Measurements from ENCODE around the gene CREB1.

Gene CREB1

DNA sequence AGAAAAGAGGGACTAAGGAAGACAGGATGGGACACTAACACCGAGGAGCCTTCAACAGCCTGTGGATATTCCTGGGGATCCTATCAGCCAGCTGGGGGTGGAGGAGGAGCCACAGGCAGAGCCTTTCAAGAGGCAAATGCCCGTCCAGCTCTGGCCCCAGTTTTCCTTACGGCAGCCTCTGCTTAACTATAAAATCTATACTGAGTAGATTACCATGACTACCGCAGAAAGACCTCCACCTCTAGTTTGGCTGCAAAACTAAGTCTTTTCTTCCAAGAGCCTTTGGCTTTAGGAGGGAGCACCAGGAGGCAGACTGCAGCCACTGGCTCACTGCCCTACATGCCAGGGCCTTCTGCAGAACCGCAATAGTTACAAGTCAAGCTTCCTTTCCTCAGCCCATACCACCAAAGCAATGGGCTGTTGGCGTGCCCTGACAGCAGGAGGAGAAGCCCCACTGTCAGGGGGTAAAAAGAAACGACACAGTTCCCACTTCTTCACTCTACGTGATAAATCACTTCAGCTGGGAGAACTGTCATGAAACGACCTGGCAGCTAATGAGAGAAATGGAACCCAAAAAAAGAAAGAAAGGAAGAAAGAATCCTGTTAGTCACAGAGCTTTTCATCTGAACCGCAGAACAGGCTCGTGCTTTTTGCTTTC, 25.1 kb upstream of the CREB1 start:
- FAIRE-seq, result no peak

DNA sequence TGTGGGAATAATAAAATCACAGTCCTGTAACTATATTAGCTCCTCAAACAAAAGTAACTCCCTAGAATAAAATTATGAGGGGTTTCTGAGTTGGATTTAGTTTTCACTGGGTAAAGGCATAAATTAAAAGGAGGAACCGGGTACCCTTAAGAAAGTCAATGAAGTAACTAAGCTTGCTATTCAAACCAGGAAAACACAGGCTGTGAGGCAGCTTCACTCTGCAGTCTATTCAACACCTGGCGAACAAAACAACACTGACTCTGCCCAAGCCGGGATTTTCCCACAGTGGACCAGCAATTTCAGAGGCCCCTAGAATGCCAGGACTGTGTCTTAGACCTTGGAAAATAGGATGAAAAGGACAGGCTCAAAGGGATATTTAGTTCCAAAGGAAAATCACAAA, 24.6 kb upstream of the CREB1 start:
- no peak for FAIRE-seq

DNA sequence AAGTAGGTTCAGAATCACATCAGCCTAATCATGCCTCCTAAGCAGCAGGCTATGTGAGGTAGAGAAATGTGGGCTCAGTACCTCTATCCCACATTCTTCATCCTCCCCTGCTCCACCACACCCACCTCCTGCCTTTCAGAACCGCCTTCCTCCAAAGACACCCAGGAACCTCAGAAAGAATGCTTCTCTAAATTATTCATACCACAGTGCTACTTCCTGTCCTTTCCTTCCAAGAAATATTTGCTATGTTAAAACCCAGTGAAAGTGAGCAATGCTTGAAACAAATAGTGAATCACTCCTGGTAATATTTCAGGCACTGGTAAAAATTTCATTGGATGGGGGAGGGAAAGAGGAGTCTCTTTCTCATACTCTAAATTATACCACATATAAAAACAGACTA, 24.0 kb upstream of the CREB1 start:
- no peak for FAIRE-seq

DNA sequence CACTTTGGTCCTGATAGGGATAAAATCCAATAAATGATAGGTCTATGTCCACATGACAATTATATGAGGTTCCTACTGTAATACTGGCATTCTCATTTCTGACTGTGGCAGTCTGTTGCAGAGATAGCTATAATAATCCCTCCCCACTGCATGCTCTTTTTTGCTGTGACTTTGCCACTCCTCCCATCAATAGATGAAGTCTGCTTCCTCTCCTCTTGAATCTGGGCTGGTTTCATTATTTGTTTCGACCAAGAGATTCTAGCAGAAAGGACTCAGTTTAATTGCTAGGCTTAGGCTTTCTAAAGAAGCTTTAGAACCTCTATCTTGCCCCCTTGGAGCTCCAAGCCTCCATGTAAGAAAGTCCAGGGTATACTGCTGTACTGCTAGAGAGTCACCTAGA, 23.3 kb upstream of the CREB1 start:
- FAIRE-seq, result no peak

DNA sequence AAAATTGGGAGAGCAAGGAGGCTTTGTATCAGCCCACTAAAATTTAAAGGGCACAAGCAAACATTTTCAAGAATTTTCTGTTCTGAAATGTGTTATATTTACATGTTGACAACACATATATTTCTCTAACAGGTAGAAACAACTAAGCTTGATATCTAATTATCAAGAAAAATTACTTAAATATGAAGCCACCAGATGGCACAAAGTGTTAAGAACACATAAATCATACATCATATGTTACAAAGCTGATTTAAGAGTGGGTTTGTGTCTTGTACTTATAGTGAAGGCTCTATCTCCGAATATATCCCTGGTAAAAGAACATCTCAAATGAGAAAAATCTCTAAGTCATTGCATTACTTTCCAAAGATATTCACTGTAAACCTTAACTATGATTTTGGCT, 19.6 kb upstream of the CREB1 start:
- no peak for FAIRE-seq

DNA sequence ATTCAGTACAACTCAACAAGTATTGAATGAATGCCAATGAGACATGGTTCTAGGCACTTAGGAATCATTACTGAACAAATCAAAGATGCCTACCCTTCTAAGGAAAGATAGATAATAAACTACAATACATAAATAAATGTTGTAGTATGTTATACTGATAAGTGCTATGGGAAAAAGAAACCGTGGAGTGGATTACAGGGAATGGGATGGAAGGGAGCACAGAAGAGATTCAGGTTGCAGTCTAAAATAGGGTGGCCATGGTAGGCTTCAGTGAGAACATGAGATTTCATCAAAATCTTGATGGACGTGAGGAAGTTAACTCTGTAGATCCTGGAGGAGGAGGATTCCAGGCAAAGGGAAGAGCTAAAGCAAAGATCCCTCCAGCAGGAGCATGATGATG, 17.9 kb upstream of the CREB1 start:
- FAIRE-seq, result no peak

DNA sequence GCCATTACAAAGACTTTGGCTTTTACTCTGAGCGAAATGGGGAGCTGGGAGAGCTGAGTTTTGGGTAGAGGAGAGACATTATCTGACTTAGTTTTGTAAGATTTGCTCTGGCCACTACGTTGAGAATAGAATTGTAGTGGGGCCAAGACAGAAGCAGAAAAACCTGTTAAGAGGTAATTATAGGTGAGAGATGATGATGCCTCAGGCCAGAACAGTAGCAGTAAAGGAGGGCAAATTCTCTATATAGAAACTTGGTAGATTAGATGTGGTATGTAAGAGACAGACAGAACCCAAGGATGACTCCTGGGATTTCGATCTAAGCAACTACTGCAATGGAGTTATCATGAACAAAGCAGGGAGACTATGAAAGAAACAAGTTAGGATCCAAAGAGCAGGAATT, 17.4 kb upstream of the CREB1 start:
- no peak for FAIRE-seq

DNA sequence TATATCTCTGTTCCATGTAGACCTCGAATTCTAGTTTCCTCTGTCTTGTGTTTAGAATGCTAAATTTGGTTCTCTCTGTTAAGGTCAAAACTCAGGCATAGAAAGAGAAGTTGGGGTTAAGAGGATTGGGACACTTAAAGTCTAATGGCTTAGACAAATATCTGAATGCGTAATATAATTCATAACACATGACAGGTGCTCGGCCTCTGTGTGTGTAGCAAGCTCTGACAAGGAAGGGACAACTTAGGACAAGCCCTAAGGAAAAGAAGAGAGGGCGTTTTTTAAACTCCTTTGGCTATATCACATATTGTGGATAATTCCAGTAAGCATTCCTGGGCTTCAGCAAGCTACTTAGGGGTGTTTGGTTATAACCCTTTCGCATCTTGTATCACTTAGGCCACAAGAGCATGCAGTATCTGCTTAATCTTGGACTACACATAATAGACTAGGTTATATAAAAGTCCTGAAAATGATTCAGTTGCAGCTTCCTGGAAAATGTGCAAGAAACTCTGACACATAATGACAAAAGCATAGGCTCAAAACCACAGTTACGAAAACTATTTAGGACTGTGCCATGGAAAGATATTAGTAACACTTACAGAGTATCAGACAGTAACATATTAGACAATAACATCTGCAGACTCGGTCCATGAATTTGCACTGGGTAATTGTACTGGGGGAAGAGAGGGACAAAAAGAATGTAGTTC, 16.1 kb upstream of the CREB1 start:
- FAIRE-seq, result no peak

DNA sequence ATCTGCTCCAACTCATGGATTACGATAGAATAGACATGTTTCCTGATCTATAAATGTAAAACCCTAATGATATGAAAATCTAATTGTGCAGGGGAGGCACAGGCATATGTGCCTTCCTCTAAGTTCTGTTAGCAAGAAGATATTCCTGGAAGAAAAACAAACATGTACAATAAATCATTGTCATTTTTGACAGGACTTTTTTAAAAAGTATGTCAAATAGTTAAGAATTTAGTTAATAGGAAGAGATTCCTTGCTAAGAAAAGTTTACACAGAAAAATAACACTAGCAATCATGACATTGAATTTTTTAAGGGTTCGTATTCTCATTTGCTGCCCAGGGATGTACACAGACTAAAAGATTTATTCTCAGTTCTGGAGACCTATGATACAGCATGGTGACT, 15.3 kb upstream of the CREB1 start:
- no peak for FAIRE-seq

DNA sequence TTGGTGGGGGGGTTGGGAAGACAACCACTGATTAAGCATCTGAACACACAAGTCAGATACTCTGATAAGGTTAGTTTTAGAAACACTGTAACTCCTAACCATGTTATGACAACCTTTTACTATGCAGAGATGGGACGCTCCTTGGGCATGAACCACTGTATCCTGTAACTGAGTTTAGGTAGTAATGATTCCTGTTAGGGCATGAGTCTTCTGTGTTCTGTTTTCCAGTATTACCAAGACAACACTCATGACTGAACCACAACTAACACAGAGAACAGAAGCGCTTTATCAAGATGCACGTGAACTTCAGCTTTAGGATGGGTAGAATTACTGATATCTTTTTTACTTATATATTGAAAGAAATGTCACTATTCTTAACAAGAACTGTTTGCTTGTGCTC, 14.1 kb upstream of the CREB1 start:
- no peak for FAIRE-seq

DNA sequence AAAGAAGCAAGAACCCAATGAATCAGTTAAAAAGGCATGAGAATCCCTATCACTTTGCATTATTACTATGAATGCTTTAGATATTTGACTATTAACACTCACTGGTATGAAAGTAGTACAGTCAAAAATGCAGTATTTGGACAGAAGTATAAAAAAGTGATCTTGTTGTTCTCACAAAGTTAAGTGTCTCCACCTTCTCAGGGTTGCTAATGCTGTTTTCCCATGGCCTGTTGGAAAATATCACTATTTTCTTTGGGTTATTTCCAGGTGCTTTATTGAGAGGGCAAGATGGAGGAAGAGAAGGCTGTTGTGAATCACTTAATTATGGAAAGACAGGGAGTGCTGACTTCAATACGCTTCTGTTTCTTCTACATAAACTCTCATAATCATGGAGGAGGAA, 13.6 kb upstream of the CREB1 start:
- FAIRE-seq, result no peak

DNA sequence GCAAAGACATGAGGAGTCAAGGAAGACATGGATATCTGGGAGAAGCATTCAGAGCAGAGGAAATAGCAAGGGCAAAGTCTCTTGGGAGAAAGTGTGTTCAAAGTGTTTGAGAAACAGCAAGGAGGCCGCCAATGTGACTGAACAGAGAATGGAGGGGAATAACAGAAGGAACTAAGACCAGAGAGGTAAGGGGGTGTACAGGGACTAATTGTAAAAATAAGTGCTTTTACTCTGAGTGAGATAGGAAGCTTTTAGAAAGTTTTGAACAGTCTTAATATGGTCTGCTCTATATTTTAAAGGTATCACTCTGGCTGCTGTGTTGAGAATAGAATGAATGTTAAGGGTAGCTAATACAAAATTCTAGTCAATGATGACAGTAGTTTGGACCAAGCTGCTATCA, 6.8 kb upstream of the CREB1 start:
- no peak for FAIRE-seq

DNA sequence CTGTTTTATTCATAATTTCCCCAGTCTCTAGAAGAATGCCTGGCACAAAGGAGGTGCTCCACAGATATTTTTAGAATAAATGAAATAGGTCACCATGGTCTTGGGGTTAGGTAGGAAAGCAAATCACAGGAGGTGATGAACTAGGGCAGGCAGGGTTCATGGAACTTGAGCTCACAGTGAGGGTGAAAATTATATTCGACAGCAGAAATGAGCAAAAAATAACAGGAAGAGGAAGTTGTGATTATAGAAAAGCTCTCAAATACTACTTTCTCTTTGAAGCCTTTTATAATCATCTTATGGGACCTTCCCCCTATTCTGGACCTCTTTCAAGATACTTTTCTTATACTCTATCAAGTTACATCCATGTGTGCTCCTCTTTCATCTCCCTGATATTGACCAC, 4.5 kb upstream of the CREB1 start:
- no peak for FAIRE-seq

DNA sequence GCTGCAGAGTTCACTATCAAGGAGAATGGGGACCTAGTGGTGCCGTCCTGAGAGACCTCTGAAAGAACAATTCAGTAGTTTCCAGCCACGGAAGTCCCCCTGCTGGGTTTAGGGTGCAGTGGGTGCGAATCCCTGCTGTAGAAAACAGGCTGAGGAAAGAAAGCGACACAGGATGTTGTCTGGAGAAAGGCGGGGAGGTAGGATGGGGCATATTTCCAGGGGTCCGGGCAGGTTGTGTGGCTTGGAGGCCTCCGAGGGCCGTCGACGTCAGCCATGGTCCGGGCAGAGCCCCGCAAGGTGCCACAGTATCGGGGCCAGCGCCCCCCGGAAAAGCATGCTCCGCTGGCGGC, 807 bp upstream of the CREB1 start:
- no peak for FAIRE-seq

DNA sequence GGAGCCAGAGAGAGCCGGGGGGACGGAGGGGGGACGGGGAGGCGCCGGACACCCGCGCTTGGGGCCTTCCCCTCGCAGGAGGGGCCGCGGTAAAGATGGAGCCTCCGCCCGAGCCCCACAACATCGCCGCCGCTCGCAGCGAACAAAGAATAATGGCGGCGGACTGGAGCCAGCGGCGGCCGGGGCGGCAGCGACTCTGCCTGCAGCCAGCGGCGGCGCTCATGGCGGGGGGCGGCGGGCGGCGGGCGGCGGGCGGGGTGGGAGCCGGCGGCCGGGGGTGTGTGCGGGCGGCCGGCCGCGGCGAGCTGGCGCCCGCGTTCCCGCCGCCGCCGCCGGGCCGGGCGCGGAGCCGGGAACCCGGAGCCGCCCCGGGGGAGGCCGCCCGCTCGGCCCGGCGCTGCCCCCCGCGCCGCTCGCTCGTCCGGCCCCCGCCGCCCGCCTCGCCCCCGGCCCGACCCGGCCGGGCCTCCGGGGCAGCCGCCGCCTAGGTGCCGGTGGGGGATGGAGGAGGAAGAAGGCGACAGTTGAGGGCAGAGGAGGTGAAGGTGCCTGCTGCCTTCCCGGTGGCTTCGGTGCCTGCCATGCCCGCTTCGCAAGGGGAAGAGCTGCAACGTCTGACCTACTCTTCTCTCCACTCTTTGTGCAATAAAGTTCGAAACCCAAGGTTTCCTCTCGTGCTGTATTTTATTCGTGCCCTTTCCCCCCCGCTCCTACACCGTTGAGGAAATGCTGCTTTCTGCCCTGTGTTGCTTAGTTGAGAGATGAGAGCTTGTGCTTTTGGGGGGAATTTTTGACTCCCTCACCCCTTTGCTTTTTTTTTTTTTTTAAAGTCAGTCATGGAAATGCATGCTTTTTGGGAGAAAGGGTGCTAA, 634 bp downstream of the CREB1 start:
- FAIRE-seq, result no peak

DNA sequence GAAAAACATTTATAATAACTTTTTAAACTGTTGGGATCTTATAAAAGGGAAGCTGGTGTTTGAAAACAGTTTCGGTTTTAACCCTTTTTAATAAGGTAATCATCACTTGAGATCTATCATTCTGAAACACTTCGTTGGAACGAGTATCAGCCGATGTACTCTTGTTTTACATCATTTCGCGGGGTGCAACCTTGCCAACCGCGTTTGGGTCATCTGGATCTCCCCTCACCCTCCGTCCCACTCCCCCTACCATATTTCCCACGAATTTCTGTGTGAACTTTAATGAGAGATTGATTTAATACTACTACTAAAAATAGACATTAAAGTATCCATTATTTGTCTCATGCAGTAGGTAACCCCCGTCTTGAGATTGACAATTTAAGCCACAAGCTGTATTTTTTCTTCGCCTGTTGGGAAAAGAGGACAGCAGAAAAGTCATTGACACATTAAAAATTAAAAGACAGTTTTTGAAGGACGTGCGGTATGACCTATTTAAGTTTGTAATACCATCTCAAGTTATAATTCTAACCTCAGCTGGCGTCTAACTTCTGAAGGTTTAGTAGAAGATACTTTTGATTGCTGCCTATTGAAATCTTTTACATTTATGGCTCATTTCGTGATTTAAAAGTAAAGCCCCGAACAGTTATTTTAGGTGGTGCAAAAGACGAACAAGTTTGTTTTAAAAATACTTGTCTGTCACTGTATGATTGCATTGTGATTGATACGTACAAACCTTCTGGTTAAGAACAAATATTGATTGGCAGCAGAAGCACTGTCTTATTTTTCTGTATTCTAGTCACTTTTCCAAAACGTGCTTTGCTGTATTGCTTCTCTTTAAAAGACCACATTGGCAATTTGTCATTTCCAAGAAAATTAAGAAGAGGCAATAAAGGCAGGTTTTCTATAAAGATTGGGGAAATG, 1.5 kb downstream of the CREB1 start:
- FAIRE-seq, result no peak

DNA sequence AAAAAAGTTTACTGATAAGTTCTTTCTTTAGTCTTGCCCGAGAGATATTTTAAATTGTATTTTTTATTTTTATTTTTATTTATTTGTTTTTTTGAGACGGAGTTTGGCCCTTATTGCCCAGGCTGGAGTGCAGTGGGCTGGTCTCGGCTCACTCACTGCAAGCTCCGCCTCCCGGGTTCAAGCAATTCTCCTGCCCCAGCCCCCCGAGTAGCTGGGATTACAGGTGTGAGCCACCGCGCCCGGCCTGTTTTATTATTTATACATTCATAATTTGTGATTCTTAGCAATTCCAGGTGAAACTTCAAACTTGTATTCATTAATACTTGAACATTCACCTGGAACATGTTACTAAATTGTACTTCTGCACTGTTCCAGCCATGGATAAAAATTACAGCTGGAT, 2.9 kb downstream of the CREB1 start:
- FAIRE-seq, result no peak

DNA sequence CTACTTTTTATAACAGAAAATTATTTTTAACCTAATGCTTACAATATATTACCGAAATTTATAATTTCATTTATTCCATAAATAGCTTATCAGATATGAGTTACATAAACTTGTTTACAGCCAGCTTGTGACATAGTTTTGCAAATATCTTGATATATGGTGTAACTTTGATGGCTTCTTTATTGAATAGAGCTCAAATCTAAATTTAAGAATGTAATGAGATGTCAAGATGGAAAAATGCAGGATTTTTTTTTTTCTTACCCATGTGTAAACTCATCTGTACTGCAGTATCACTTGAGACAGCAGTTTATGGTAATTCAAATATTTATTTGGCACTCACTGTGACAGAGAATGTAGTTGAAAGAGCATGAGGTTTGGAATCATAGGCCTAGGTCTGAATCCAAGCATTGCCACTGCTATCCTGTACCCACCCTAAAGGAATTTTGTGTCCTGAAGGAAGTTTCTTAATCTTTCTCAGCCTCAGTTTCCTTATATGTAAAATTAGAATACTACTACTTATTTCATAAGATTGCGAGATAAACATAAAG, 3.8 kb downstream of the CREB1 start:
- FAIRE-seq, result no peak

DNA sequence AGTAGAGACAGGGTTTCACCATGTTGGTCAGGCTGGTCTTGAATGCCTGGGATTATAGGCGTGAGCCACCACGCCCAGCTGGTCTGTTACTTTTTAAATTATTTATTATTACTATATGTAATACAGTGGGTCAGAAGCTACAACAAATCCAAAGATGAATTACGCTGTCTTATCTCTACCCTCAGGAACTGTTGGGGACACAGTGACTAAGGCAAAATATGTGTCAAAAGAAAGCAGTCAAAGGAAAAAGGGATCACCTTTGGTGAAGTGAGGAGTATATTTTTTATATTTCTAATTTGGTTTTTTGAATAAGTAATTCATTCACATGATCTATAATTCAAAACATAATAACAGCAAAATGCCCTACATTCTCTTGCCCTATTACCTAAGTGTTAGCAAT, 4.7 kb downstream of the CREB1 start:
- FAIRE-seq, result no peak

DNA sequence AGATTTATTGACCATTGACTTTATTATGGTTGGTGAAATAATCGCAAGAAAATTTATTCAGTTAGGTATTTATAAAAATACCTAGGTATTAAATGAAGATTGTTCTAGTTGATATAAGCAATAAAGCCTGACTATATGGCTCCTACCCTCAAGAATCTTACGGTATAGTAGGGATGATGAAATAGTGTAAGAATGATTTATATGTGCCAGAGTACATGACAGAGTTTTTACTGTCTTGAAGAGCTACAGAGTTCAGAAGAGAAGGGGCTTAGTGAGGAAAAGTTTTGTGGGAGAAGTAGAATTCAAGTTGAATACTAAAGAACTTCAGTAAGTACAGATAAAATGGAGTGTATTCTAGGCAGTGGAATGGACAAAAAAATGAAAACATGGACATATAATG, 9.7 kb downstream of the CREB1 start:
- no peak for FAIRE-seq

DNA sequence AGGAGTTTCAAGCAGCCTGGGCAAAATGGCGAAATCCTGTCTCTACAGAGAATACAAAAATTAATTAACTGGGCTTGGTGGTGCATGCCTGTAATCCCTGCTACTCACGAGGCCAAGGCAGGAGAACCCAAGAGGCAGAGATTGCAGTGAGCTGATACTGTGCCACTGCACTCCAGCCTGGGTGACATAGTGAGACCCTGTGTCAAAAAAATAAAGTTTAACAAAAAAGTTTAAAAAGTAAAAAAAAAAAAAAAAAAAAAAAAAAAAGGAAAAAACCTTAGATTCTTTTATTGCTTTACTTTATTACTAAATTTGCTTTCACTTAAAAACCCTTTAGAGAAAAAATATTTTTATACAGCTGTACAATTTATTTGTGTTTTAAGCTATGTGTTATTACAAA, 10.7 kb downstream of the CREB1 start:
- FAIRE-seq, result no peak

DNA sequence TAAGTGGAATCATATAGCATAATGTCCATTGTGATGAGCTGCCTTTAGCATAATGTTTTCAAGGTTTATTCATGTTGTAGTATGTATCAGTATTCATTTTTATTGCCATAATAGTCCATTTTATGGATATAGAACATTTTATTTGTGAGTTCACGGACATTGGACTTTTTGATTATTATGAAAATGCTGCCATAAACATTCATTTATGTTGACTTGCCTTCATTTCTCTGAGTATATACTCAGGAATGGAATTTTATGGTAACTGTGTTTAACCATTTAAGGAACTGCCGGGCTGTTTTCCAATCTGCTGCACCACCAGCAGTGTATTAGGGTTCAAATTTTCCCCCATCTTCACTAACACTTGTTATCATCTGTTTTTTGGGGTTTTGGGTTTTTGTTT, 12.2 kb downstream of the CREB1 start:
- FAIRE-seq, result no peak

DNA sequence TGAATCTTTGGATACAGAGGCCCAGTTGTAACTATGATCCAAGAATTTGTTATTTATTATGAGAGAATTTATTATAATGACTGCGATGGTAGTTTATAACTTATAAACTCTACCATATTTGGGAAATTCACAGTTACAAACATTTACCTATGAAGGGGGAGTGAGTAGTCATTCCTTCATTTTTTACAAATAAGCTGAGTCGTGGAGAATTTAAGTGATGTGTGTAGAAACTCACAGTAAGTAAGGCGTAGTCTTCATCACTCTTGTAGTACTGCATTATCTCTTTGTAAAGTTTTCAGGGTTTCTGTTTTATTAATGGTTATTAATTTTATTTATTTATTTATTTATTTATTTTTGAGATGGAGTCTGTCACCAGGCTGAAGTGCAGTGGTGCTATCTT, 13.5 kb downstream of the CREB1 start:
- no peak for FAIRE-seq
